Stimulated activated CD4-positive, alpha-beta T cell treated with anti-CD3 and anti-CD28 coated beads, TNF-alpha, amount 100 ng/mL, for 48 hours (primary cell): ENCODE measurements around the gene DDAH1.
A peak's percentile ranks its signal among the peaks of the same experiment; 100 is the strongest.
"Not testable (repeated sequence)": the region's sequence is repeated elsewhere in the genome, so short reads cannot be mapped to it uniquely, and the experiment has no call there.

Experiments used
- DNase-seq, 3 donors: peaks; one replicate each; pipeline ENCODE4 v3.0.0-alpha.2; 2020; ENCODE audit warnings: low read depth in 3 of 3

Gene DDAH1

GRCh38 chr1:85470130-85470529 is 5.2 kb upstream of the DDAH1 start:
- not testable (repeated sequence) for DNase-seq

- no peak for DNase-seq
Measured at GRCh38 chr1:85467929-85468540, 3.1 kb upstream of the DDAH1 start.

- no peak for DNase-seq
Measured at GRCh38 chr1:85467036-85467435, 2.1 kb upstream of the DDAH1 start.

- DNase-seq = no peak
Measured at GRCh38 chr1:85465786-85466134, 801 bp upstream of the DDAH1 start.

DNA sequence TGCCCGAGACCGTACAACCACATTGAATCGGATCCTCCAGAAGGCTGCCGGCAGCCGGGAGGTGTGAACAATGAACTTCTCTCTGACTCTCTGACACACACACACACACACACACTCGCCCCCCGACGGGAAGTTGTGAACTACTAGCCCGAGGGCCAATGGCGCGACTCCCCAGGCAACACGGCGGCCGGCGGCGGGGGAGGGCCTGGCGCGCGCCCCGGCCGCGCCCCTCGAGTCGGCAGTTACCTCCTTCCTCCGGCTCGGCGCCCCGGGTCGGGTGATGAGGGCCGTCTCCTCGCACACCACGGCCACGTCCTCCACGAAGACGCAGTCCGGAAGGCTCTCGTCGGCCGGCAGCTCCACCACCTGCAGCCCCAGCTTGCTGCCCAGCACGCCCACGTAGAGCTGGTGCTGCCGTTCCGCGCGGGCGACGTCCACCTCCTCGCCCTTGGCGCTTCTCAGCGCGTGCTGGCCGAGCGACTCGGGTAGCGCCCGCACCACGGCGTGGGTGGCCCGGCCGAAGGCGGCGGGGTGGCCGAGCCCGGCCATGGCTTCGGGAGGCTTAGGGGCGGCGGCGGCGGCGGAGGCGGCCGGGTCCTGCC is 361 bp downstream of the DDAH1 start:
- DNase-seq = peak; percentile 1 to 6 (median 2)

GRCh38 chr1:85463731-85464496 is 1.0 kb downstream of the DDAH1 start:
- DNase-seq = no peak

GRCh38 chr1:85462931-85463649 is 1.9 kb downstream of the DDAH1 start:
- DNase-seq = no peak

DNA sequence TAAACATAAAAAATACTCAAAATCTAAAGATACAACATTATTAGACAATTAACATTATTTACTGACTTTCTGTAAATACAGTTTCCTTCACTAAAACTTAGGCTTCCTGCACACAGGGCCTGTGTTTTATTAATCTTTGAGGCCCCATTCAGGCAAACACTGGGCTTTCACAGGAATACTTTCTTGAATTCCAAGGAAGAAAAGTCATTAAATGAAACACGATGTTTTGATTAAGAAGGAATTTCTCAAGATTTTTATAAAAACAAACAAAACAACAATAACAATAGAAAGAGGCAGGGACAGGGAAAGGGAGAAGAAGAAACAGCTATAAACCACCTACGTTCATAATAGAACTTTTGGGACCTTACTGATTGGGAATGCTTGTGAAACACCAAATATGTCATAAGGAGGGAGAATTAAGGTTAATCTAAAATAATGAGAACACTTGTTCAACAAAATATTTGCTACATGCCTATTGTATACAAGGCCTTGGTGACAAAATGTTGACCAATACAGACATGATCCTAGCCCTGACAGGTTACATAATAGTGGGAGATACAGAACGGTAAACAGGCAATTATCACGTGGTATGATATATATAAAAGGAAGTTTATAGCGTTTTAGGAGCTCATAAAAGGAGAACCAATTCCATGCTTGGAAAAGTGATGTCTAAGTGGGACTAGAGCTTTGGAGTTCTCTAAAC is 3.6 kb downstream of the DDAH1 start:
- DNase-seq = no peak

DNA sequence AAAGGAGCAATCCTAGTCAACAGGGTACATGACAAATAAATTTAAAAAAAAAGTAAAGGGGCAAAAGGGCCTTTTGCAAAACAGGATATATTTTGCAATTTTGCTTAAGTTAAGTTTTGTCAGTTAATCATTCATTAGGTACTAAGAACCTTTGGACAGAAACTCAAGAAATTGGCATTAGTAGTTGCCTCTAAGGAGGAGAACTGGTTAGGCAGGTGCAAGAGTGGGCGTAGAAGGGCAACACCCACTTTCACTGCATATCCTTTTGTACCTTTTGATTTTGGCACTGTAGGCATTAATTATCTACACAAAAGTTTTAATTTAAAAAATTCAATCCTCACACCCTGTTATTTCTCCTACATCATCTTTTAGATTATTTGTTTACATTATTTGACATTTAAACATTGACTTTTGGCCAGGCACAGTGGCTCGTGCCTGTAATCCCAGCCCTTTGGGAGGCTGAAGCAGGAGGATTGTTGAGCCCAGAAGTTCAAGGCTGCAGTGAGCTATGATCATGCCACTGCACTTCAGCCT is 4.3 kb downstream of the DDAH1 start:
- DNase-seq = no peak

DNA sequence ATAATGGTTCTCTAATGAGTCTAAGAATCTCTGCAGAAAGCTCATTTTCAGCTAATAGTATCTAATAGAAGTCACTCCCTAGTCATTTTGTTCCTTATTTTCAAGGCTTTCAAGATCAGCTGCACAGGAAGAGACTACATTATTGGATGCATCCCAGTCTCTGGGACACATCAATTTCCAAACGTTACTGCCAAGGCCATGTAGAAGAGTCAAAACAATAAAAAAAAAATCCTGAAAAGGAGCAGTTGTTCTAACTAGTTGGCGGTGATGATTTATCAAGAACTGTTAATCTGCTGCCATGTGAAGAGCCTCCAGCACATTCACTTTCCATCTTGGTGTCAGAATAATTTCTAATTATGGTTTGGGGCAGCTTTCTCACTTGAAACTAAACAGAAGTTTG is 5.7 kb downstream of the DDAH1 start:
- no peak for DNase-seq

GRCh38 chr1:85454214-85454613 is 10.7 kb downstream of the DDAH1 start:
- DNase-seq = no peak

DNA sequence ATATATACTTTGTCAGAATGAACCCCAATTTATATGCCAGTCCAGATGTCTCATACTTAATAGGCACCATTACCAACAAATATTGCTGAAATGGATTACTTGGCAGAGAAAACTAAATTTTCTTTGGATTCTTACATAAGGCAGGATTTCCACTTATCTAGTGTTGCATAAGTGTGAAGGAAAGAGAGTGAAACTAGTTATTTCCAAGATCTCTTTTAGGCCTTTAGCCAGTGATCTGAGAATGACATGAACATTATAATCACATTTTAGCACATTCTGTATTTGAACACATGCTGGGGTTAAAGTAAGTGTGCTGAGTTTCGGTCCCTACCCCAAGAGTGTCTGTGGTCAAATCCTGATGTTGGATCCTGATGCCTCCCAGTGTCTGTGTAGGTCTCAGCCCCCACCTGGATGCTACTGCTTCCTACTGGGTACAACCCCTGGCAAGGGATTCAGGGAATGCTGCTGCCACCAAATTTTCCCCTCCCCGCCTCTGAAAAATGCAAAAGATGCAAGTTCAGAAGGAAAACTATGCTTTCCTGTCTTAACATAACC is 11.2 kb downstream of the DDAH1 start:
- DNase-seq = no peak

GRCh38 chr1:85452948-85453347 is 12.0 kb downstream of the DDAH1 start:
- DNase-seq = no peak

- DNase-seq = no peak
Measured at GRCh38 chr1:85451236-85451830, 13.6 kb downstream of the DDAH1 start.

DNA sequence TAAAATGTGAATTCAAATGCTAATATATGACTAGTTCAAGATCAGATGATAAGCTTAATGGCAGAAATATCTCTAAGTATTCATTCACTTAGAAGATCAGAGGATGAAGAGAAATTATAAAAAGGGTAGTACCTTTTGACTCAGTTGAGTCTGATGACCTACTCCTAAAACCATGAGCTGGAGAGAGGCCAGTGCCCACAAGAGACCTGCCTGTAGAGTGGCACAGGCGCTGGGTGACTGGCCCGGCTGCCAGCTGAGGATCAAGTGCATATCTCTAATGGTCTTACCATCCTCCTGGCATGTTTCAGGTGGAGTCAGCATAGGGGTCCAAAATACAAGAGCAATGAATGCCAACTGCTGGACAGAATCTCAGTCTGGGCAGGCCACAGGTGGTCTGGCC is 14.1 kb downstream of the DDAH1 start:
- no peak for DNase-seq

DNA sequence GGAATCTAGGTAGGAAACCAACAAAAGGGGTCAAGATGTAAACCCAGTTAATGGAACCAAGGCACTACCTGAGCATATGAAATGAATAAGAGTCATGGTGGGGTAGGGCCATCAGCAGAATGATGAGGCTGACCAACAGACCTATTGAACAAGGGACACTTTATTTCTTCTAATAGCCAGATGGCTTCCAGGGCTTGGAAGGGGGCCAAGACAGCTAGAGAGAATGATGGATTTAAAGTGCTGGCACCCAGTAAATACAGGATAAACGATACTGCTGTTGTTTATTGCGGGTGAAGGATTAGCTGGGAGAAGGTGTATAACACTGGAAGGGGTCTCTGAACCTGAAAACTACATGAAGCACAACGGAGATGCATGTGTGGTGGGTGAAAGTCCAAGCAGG is 15.6 kb downstream of the DDAH1 start:
- DNase-seq = no peak

DNA sequence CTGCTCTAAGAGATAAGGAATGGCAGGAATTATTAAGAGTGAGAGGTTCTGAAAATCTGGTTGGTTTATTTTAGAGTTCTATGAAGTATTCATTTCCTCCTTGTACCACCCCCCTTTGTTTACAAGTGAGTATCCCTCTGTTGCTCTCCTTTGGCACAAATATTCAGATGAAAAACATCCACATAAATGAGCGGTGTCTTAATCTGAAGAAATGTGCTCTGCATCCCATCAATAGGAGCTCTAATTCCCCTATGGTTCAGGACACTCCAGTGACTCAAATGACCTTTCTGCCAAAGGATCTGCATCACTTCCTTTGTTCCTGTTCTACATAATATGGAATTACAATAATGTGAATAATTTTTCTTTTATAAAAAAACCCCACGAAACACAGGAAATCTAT is 16.6 kb downstream of the DDAH1 start:
- no peak for DNase-seq

DNA sequence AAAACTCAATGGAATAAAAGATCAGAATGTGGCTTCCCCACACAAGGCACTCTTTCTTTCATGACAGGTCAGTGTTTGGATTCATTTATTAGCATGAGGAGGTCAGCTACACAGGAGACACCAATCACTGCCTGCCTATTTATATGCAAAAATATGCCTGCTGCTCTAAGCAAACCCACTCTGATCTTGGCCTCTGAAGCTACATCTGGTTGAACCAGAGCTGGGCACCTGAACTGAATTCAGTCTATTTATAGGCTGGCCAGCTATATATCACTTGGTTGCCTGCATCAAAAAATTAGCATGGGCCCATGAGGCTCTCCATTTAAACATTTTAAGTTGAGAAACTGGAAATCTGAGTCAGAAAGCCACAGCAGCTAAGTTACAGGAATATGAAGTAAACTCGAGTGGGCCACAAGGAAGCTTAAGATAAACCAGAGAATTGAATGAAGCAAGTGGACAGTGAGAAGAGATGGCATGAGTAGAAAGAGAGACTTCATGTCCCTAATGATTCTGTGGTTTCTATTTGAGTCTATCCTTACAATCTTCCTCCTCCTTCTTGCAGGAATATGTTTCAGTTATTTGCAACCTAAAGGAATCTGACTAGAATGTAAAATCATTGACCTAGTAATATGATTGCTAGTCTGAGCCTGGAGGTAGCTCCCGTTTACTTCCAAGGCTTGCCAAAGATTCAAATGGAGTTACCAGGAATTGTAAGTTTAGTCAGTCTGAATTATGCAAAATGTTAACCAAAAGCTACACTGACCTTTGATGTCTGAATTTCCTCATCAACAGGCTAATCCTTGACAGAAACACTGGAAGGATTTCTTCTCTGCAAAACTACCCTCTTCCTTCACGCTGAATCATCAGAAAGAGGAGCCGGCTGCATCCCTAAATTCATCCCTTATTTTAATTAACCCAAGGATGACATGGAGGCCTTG is 17.7 kb downstream of the DDAH1 start:
- DNase-seq = no peak

DNA sequence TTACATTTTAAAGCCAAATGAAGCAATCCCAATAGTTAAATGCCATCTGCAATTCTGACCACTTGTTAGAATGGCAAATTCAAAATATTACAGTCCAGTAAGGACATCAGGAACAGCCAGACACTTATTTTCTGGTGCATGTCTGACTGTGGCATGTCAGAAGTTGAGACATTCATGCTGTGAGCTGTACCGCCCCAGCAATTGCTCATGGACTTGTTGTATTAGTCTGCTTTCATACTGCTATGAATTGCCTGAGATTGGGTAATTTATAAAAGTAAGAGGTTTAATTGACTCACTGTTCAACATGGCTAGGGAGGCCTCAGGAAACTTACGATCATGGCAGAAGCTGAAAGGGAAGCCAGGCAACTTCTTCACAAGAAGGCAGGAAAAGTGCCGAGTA is 19.1 kb downstream of the DDAH1 start:
- no peak for DNase-seq

- no peak for DNase-seq
Measured at GRCh38 chr1:85444381-85444780, 20.6 kb downstream of the DDAH1 start.
